Osteoblast (primary cell): ENCODE data around the gene NRCAM. TPM values are rescaled to one million over a fixed set of nuclear protein-coding genes. Genes with fewer than 3 reads are reported as not detected.

ENCODE experiments used
- DNase-seq: peaks from one replicate; pipeline ENCODE4 v3.0.0; 2011; ENCODE audit warnings: low spot score, mixed read lengths; ENCODE audit not compliant: insufficient read length; ENCODE audit errors: missing footprints
- H2AFZ ChIP-seq: 2 replicates; pipeline ENCODE4 v1.6.0; 2011; ENCODE audit warnings: mild to moderate bottlenecking, low read length
- H3K27ac ChIP-seq: 2 replicates; pipeline ENCODE4 v1.5.1; 2011; ENCODE audit warnings: mild to moderate bottlenecking, low read depth, low read length, moderate library complexity
- H3K27me3 ChIP-seq: 2 replicates; pipeline ENCODE4 v1.6.0; 2012; ENCODE audit warnings: mild to moderate bottlenecking, control low read depth, inconsistent platforms, low read length, moderate library complexity; ENCODE audit not compliant: insufficient read depth
- H3K36me3 ChIP-seq: 2 replicates; pipeline ENCODE4 v1.5.1; 2011; ENCODE audit warnings: mild to moderate bottlenecking, low read length, control low read depth, moderate library complexity; ENCODE audit not compliant: insufficient read depth
- H3K4me1 ChIP-seq: 2 replicates; pipeline ENCODE4 v1.5.1; 2011; ENCODE audit warnings: mild to moderate bottlenecking, low read length, control low read depth, moderate library complexity; ENCODE audit not compliant: insufficient read depth
- H3K4me2 ChIP-seq: 2 replicates; pipeline ENCODE4 v1.6.0; 2011; ENCODE audit warnings: mild to moderate bottlenecking, low read length; ENCODE audit not compliant: insufficient read depth
- H3K4me3 ChIP-seq: fragments of 200-600 bp; sonication (generic); 3 replicates; pipeline ENCODE4 v1.5.1; 2012; ENCODE audit warnings: mild to moderate bottlenecking, low read length, inconsistent platforms; ENCODE audit not compliant: insufficient read depth
- H3K79me2 ChIP-seq: 2 replicates; pipeline ENCODE4 v1.6.0; 2012; ENCODE audit warnings: mild to moderate bottlenecking, low read length, control low read depth, inconsistent platforms; ENCODE audit not compliant: insufficient read depth
- H3K9me3 ChIP-seq: 2 replicates; pipeline ENCODE4 v1.5.1; 2011; ENCODE audit warnings: low read depth, low read length, control low read depth
- H4K20me1 ChIP-seq: 2 replicates; pipeline ENCODE4 v1.6.0; 2012; ENCODE audit warnings: mild to moderate bottlenecking, low read length, control low read depth; ENCODE audit not compliant: insufficient read depth
- CTCF ChIP-seq: IDR thresholded peaks from 2 replicates; pipeline ENCODE4 v1.5.1; 2011; ENCODE audit warnings: mild to moderate bottlenecking, low read depth, low read length, moderate library complexity; ENCODE audit errors: extremely low read depth
- total RNA-seq: library from RNA; depleted of rRNA; stranded (reverse); fragments of >200 nt; gene quantifications from 2 replicates; pipeline ENCODE4 v1.2.3, GENCODE V29; 2012

NRCAM gene
- total RNA-seq, 1 donor, result 2.2 TPM

- Histone ChIP-seq H3K4me1 (peaks cover 13% of the 10 kb centered on the region), H3K4me2 (no peak overlapping the region), H3K27me3 (no peaks in the 10 kb centered on the region), H3K9me3 (no peaks in the 10 kb centered on the region), H4K20me1 (no peaks in the 10 kb centered on the region), H3K79me2 (no peaks in the 10 kb centered on the region), H3K36me3 (no peaks in the 10 kb centered on the region), H3K27ac (no peak overlapping the region), H3K4me3 (no peak overlapping the region), H2AFZ (no peak overlapping the region)
- no peak for TF ChIP-seq CTCF
- DNase-seq, result no peak
These were observed 141.7 kb downstream of the NRCAM start for GRCh38 chr7:108314551-108314950.

- H3K27me3 ChIP-seq, result no peaks in the 10 kb centered on the region
- H3K27ac ChIP-seq, result no peak overlapping the region
- H2AFZ ChIP-seq, result no peak overlapping the region
These were observed 142.2 kb downstream of the NRCAM start for GRCh38 chr7:108314049-108314448.

GRCh38 chr7:108313086-108313485, 143.2 kb downstream of the NRCAM start:
- peaks cover 23% of the 10 kb centered on the region for H3K4me1 ChIP-seq
- no peaks in the 10 kb centered on the region for H3K79me2 ChIP-seq
- H3K4me2 ChIP-seq, result no peak overlapping the region
- no peak for DNase-seq
- H3K9me3 ChIP-seq, result no peaks in the 10 kb centered on the region
- H3K27ac ChIP-seq, result no peak overlapping the region
- H3K36me3 ChIP-seq, result no peaks in the 10 kb centered on the region
- no peak overlapping the region for H3K4me3 ChIP-seq
- H3K27me3 ChIP-seq, result no peaks in the 10 kb centered on the region
- no peak for TF ChIP-seq CTCF
- H2AFZ ChIP-seq, result no peak overlapping the region
- H4K20me1 ChIP-seq, result no peaks in the 10 kb centered on the region

More at GRCh38 chr7:108314049-108314448, 142.2 kb downstream of the NRCAM start:
- Histone ChIP-seq H4K20me1 (no peaks in the 10 kb centered on the region), H3K36me3 (no peaks in the 10 kb centered on the region), H3K4me2 (no peak overlapping the region), H3K4me1 (peaks cover 13% of the 10 kb centered on the region), H3K79me2 (no peaks in the 10 kb centered on the region), H3K4me3 (no peak overlapping the region), H3K9me3 (no peaks in the 10 kb centered on the region)
- TF ChIP-seq CTCF, result no peak
- no peak for DNase-seq

- DNase-seq, result no peak
- Histone ChIP-seq H3K4me2 (no peak overlapping the region), H3K27ac (no peak overlapping the region), H4K20me1 (no peaks in the 10 kb centered on the region), H3K4me3 (no peak overlapping the region), H3K4me1 (peaks cover 27% of the 10 kb centered on the region), H2AFZ (no peak overlapping the region), H3K9me3 (no peaks in the 10 kb centered on the region), H3K79me2 (no peaks in the 10 kb centered on the region), H3K36me3 (no peaks in the 10 kb centered on the region), H3K27me3 (no peaks in the 10 kb centered on the region)
- TF ChIP-seq CTCF, result no peak
These were observed 144.6 kb downstream of the NRCAM start for GRCh38 chr7:108311446-108312168.
